K562 (cell line): ENCODE results near the gene PPT2. TPM values are rescaled to one million over a fixed set of nuclear protein-coding genes. Genes with fewer than 3 reads are reported as not detected.

ENCODE experiments used
- CBX3 ChIP-seq, 2 experiments: IDR thresholded peaks; 1 replicate in 1 of 2; 2 replicates in 1 of 2; pipeline ENCODE4 v1.6.1; 2012; ENCODE audit warnings: inconsistent platforms in 2 of 2, low read length in 2 of 2, borderline replicate concordance in 1 of 2, control low read depth in 1 of 2
- DPF2 ChIP-seq: fragments of 450-650 bp; IDR thresholded peaks from 2 replicates; pipeline ENCODE4 v1.6.1; 2016
- FOSL1 ChIP-seq: fragments of 200-800 bp; sonication (Bioruptor generic); conservative IDR thresholded peaks from 2 replicates; pipeline ENCODE4 v1.6.1; 2016; ENCODE audit warnings: missing genetic modification characterization, missing compliant biosample characterization
- HIVEP1 ChIP-seq: fragments of 250-450 bp; sonication (Bioruptor Pico); IDR thresholded peaks from 2 replicates; pipeline ENCODE4 v1.4.0; 2020; ENCODE audit warnings: mild to moderate bottlenecking
- HMG20A ChIP-seq: fragments of 450-650 bp; formaldehyde crosslinking; conservative IDR thresholded peaks from 2 replicates; pipeline ENCODE4 v1.4.0; 2020; ENCODE audit warnings: mild to moderate bottlenecking, mixed read lengths
- HNRNPLL ChIP-seq: fragments of 200-400 bp; formaldehyde crosslinking; IDR thresholded peaks from 2 replicates; pipeline ENCODE4 v1.6.1; 2017; ENCODE audit warnings: low read length, low read depth, mild to moderate bottlenecking; ENCODE audit not compliant: poor library complexity, severe bottlenecking
- MEF2A ChIP-seq: IDR thresholded peaks from 2 replicates; pipeline ENCODE4 v1.6.1; 2011; ENCODE audit warnings: low read depth, mild to moderate bottlenecking, low read length, moderate library complexity; ENCODE audit not compliant: control insufficient read depth
- PCBP1 ChIP-seq: fragments of 200-400 bp; formaldehyde crosslinking; IDR thresholded peaks from 2 replicates; pipeline ENCODE4 v1.6.1; 2018; ENCODE audit warnings: mild to moderate bottlenecking, low read depth, low read length; ENCODE audit not compliant: poor library complexity, severe bottlenecking
- RHOXF2B ChIP-seq: fragments of 250-450 bp; sonication (Bioruptor Pico); conservative IDR thresholded peaks from 2 replicates; pipeline ENCODE4 v1.5.1; 2021
- RNF2 ChIP-seq: sonication (generic); IDR thresholded peaks from 2 replicates; pipeline ENCODE4 v1.6.1; 2016
- SAFB2 ChIP-seq: fragments of 200-400 bp; formaldehyde crosslinking; IDR thresholded peaks from 2 replicates; pipeline ENCODE4 v1.6.1; 2018; ENCODE audit warnings: borderline replicate concordance, low read length, low read depth, moderate library complexity; ENCODE audit not compliant: severe bottlenecking
- SOX6 ChIP-seq: fragments of 450-650 bp; IDR thresholded peaks from 2 replicates; pipeline ENCODE4 v1.6.1; 2014; ENCODE audit warnings: mild to moderate bottlenecking
- TFAM ChIP-seq: fragments of 250-450 bp; sonication (Bioruptor Pico); conservative IDR thresholded peaks from 2 replicates; pipeline ENCODE4 v1.5.0; 2021; ENCODE audit warnings: mild to moderate bottlenecking, moderate library complexity
- ZBTB1 ChIP-seq: sonication (generic); formaldehyde crosslinking; IDR thresholded peaks from 2 replicates; pipeline ENCODE4 v1.8.1; 2023; ENCODE audit warnings: missing genetic modification reagents, low read depth, mild to moderate bottlenecking, borderline replicate concordance
- ZBTB7A ChIP-seq: IDR thresholded peaks from 2 replicates; pipeline ENCODE4 v1.6.1; 2011; ENCODE audit warnings: low read depth, mild to moderate bottlenecking, low read length, moderate library complexity, borderline replicate concordance; ENCODE audit not compliant: control insufficient read depth
- ZNF274 ChIP-seq: IDR thresholded peaks from 2 replicates; pipeline ENCODE4 v1.6.1; 2011; ENCODE audit warnings: low read depth, mild to moderate bottlenecking, low read length, moderate library complexity, borderline replicate concordance
- ZNF584 ChIP-seq: fragments of 200-800 bp; sonication (Bioruptor generic); IDR thresholded peaks from 2 replicates; pipeline ENCODE4 v1.6.1; 2016; ENCODE audit warnings: low read depth, mild to moderate bottlenecking, missing genetic modification characterization, missing compliant biosample characterization
- ZNF699 ChIP-seq: fragments of 250-450 bp; sonication (Bioruptor Pico); IDR thresholded peaks from 2 replicates; pipeline ENCODE4 v1.8.0; 2021; ENCODE audit warnings: mild to moderate bottlenecking, moderate library complexity; ENCODE audit not compliant: insufficient replicate concordance
- ZNF780A ChIP-seq: fragments of 250-450 bp; sonication (Bioruptor Pico); IDR thresholded peaks from 2 replicates; pipeline ENCODE4 v1.5.0; 2021; ENCODE audit warnings: mild to moderate bottlenecking
- polyA plus RNA-seq, 8 experiments: library from polyadenylated mRNA; depleted of rRNA in 4 of 8; stranded (reverse) in 5 of 8; unstranded in 3 of 8; fragments of >200 nt; fragmentation: Nextera tagmentation in 2 of 8; fragmentation: Illumina TruSeq in 1 of 8; extraction: Ambion mirVana in 2 of 8; extraction: Trizol in 1 of 8; gene quantifications; 2 replicates each; pipeline versions ENCODE4 v1.2.1 to v1.2.3, GENCODE V29; 2011 to 2014; ENCODE audit warnings: inconsistent platforms in 1 of 8, missing spikeins in 1 of 8
- total RNA-seq, 7 experiments: library from RNA; depleted of rRNA in 6 of 7; stranded (reverse); fragments of >200 nt in 6 of 7; fragmentation: Illumina TruSeq in 2 of 7; extraction: Trizol in 2 of 7; gene quantifications; 2 replicates each; pipeline versions ENCODE4 v1.2.1 to v1.2.3, GENCODE V29; 2011 to 2021; ENCODE audit warnings: low replicate concordance in 1 of 7
- TF ChIP-seq, protein P1 (sequence below): fragments of 450-650 bp; IDR thresholded peaks from 2 replicates; pipeline ENCODE4 v1.6.1; 2018; ENCODE audit not compliant: partially characterized antibody
- TF ChIP-seq, protein P2 (sequence below), 2 experiments: fragments of 200-800 bp in 1 of 2; sonication (Bioruptor generic) in 1 of 2; sonication (generic) in 1 of 2; formaldehyde crosslinking in 1 of 2; IDR thresholded peaks in 1 of 2; conservative IDR thresholded peaks in 1 of 2; 2 replicates each; pipeline versions ENCODE4 v1.5.0 to v1.6.1; 2016 to 2020; ENCODE audit warnings: missing compliant biosample characterization in 1 of 2, missing genetic modification characterization in 1 of 2, missing genetic modification reagents in 1 of 2
- TF ChIP-seq, protein P3 (sequence below): sonication (generic); formaldehyde crosslinking; IDR thresholded peaks from 2 replicates; pipeline ENCODE4 v1.8.1; 2022; ENCODE audit warnings: missing genetic modification reagents

PPT2 gene
- total and polyA plus RNA-seq, 9 of the 15 experiments (the other 6 are each of a cell fraction or from before 2014, with no cell fraction given) = 27.4 to 98.8 (median 69.9) TPM

DNA sequence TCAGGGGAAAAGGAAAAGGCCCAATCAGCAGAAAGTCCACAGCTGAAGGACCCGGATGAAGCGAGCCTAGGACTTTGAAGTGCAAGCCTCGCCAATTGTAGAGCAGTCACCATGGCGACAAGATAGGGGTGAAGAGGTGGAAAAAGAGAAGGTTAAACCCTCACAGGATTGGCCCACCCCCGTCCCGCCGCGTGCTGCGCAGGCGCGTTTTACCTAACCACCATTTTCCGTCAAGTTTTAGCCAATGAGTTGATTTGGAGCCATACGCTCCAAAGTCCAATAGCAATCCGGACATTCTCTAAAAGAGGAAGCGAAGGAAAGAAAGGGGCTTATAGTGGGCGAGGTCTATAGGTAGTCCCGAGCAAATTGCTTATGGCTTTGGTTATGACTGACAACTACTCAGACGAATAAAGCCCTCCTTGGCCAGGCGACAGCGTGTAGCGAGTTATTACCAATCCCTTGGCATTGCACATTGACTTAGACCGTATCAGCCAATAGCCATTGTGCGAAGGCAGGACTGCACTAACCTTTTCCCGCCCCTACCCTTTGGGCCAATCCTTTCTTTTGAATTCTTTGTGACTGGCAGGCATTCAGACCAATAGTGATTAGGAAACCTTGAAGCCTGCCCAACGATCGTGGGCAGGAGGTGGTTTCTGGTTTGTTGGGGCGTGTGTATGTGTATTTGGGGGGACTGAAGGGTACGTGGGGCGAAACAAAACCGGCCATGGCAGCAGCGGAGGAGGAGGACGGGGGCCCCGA is 24.0 kb downstream of the PPT2 start, which contains the start of gene RNF5 (continued):
- no peak for TF ChIP-seq MEF2A
- TF ChIP-seq, protein P1, sequence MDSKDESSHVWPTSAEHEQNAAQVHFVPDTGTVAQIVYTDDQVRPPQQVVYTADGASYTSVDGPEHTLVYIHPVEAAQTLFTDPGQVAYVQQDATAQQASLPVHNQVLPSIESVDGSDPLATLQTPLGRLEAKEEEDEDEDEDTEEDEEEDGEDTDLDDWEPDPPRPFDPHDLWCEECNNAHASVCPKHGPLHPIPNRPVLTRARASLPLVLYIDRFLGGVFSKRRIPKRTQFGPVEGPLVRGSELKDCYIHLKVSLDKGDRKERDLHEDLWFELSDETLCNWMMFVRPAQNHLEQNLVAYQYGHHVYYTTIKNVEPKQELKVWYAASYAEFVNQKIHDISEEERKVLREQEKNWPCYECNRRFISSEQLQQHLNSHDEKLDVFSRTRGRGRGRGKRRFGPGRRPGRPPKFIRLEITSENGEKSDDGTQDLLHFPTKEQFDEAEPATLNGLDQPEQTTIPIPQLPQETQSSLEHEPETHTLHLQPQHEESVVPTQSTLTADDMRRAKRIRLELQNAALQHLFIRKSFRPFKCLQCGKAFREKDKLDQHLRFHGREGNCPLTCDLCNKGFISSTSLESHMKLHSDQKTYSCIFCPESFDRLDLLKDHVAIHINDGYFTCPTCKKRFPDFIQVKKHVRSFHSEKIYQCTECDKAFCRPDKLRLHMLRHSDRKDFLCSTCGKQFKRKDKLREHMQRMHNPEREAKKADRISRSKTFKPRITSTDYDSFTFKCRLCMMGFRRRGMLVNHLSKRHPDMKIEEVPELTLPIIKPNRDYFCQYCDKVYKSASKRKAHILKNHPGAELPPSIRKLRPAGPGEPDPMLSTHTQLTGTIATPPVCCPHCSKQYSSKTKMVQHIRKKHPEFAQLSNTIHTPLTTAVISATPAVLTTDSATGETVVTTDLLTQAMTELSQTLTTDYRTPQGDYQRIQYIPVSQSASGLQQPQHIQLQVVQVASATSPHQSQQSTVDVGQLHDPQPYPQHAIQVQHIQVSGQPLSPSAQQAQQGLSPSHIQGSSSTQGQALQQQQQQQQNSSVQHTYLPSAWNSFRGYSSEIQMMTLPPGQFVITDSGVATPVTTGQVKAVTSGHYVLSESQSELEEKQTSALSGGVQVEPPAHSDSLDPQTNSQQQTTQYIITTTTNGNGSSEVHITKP = peak; percentile 90
- 0 out of 2 replicates have a peak, but pooled peaks have one; percentile 3 for TF ChIP-seq DPF2
- TF ChIP-seq PCBP1 = no peak
- no peak for TF ChIP-seq FOSL1 (tag)
- TF ChIP-seq ZNF584 (CRISPR knock-in tag) = no peak
- TF ChIP-seq TFAM = no peak
- TF ChIP-seq, protein P2, sequence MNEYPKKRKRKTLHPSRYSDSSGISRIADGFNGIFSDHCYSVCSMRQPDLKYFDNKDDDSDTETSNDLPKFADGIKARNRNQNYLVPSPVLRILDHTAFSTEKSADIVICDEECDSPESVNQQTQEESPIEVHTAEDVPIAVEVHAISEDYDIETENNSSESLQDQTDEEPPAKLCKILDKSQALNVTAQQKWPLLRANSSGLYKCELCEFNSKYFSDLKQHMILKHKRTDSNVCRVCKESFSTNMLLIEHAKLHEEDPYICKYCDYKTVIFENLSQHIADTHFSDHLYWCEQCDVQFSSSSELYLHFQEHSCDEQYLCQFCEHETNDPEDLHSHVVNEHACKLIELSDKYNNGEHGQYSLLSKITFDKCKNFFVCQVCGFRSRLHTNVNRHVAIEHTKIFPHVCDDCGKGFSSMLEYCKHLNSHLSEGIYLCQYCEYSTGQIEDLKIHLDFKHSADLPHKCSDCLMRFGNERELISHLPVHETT (CRISPR knock-in tag; conservative IDR thresholded peaks at IDR 0.05 in 1 of 2, IDR thresholded peaks at IDR 0.05 in 1 of 2) = no peak; a peak in 1 of 4 replicates
- TF ChIP-seq SOX6 = 0 out of 2 replicates have a peak, but pooled peaks have one; percentile 4
- TF ChIP-seq, protein P3, sequence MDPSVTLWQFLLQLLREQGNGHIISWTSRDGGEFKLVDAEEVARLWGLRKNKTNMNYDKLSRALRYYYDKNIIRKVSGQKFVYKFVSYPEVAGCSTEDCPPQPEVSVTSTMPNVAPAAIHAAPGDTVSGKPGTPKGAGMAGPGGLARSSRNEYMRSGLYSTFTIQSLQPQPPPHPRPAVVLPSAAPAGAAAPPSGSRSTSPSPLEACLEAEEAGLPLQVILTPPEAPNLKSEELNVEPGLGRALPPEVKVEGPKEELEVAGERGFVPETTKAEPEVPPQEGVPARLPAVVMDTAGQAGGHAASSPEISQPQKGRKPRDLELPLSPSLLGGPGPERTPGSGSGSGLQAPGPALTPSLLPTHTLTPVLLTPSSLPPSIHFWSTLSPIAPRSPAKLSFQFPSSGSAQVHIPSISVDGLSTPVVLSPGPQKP = no peak
- TF ChIP-seq RHOXF2B = no peak
- TF ChIP-seq SAFB2 = no peak
- no peak for TF ChIP-seq ZBTB1 (CRISPR knock-in tag)
- peak in 1 of 2 experiments; percentile 38; a peak in 1 of 3 replicates for TF ChIP-seq CBX3 (IDR thresholded peaks at IDR 0.05; ENCODE audit: borderline replicate concordance in 1 of 2, low read length in 2 of 2)
- no peak for TF ChIP-seq HIVEP1 (CRISPR knock-in tag)
- no peak for TF ChIP-seq ZNF274
- peak; percentile 55; the same call in 1 of the 2 replicates for TF ChIP-seq RNF2
- TF ChIP-seq ZBTB7A = no peak
- TF ChIP-seq ZNF780A (CRISPR knock-in tag) = no peak
- peak; percentile 82 for TF ChIP-seq HNRNPLL
- no peak for TF ChIP-seq ZNF699 (CRISPR knock-in tag)
- no peak for TF ChIP-seq HMG20A (CRISPR knock-in tag)
